Measurements from ENCODE around the gene IYD. TPM values are rescaled to one million over a fixed set of nuclear protein-coding genes. Genes with fewer than 3 reads are reported as not detected.
A peak's percentile ranks its signal among the peaks of the same experiment; 100 is the strongest.

Gene IYD
- total RNA-seq, 1 donor: not detected

GRCh38 chr6:150380256-150380655, 11.4 kb downstream of the IYD start:
- Histone ChIP-seq H2AFZ (ENCODE audit: low read length) (peak overlapping the region; percentile 30), H3K4me1 (ENCODE audit: insufficient read depth, low read length) (peaks cover 13% of the 10 kb centered on the region), H3K4me3 (ENCODE audit: insufficient read depth, low read length) (no peak overlapping the region), H3K79me2 (ENCODE audit: insufficient read depth, low read length) (no peaks in the 10 kb centered on the region), H3K27me3 (ENCODE audit: insufficient read depth, low read length) (no peaks in the 10 kb centered on the region), H4K20me1 (ENCODE audit: insufficient read depth, low read length) (no peaks in the 10 kb centered on the region), H3K36me3 (ENCODE audit: insufficient read depth, low read length) (no peaks in the 10 kb centered on the region), H3K4me2 (ENCODE audit: insufficient read depth, low read length) (no peak overlapping the region), H3K9me3 (ENCODE audit: low read depth, low read length) (no peaks in the 10 kb centered on the region), H3K27ac (ENCODE audit: low read depth, low read length) (no peak overlapping the region)
- no peak for DNase-seq (ENCODE audit: insufficient read length, low spot score, missing footprints)
- no peak for TF ChIP-seq CTCF (IDR thresholded peaks at IDR 0.05; ENCODE audit: extremely low read depth, low read depth, low read length)

- no peaks in the 10 kb centered on the region for H4K20me1 ChIP-seq (ENCODE audit: insufficient read depth, low read length)
- no peaks in the 10 kb centered on the region for H3K9me3 ChIP-seq (ENCODE audit: low read depth, low read length)
- no peaks in the 10 kb centered on the region for H3K79me2 ChIP-seq (ENCODE audit: insufficient read depth, low read length)
- peak overlapping the region; percentile 11 for H2AFZ ChIP-seq (ENCODE audit: low read length)
- H3K4me1 ChIP-seq (ENCODE audit: insufficient read depth, low read length): peaks cover 10% of the 10 kb centered on the region
- no peak for DNase-seq (ENCODE audit: insufficient read length, low spot score, missing footprints)
- H3K27ac ChIP-seq (ENCODE audit: low read depth, low read length): no peak overlapping the region
- H3K27me3 ChIP-seq (ENCODE audit: insufficient read depth, low read length): no peaks in the 10 kb centered on the region
- H3K4me3 ChIP-seq (ENCODE audit: insufficient read depth, low read length): no peak overlapping the region
- H3K36me3 ChIP-seq (ENCODE audit: insufficient read depth, low read length): no peaks in the 10 kb centered on the region
- TF ChIP-seq CTCF (IDR thresholded peaks at IDR 0.05; ENCODE audit: extremely low read depth, low read depth, low read length): no peak
- no peak overlapping the region for H3K4me2 ChIP-seq (ENCODE audit: insufficient read depth, low read length)
Measured at GRCh38 chr6:150382171-150382570, 13.4 kb downstream of the IYD start.

- H2AFZ ChIP-seq (ENCODE audit: low read length): no peak overlapping the region
- H3K9me3 ChIP-seq (ENCODE audit: low read depth, low read length): no peaks in the 10 kb centered on the region
- no peak for TF ChIP-seq CTCF (IDR thresholded peaks at IDR 0.05; ENCODE audit: extremely low read depth, low read depth, low read length)
- H3K4me2 ChIP-seq (ENCODE audit: insufficient read depth, low read length): no peak overlapping the region
- H3K27ac ChIP-seq (ENCODE audit: low read depth, low read length): no peak overlapping the region
- H3K79me2 ChIP-seq (ENCODE audit: insufficient read depth, low read length): no peaks in the 10 kb centered on the region
- H3K27me3 ChIP-seq (ENCODE audit: insufficient read depth, low read length): no peaks in the 10 kb centered on the region
- no peak for DNase-seq (ENCODE audit: insufficient read length, low spot score, missing footprints)
- no peaks in the 10 kb centered on the region for H3K4me1 ChIP-seq (ENCODE audit: insufficient read depth, low read length)
- H4K20me1 ChIP-seq (ENCODE audit: insufficient read depth, low read length): no peaks in the 10 kb centered on the region
- no peaks in the 10 kb centered on the region for H3K36me3 ChIP-seq (ENCODE audit: insufficient read depth, low read length)
- no peak overlapping the region for H3K4me3 ChIP-seq (ENCODE audit: insufficient read depth, low read length)
Measured at GRCh38 chr6:150391414-150391813, 22.6 kb downstream of the IYD start.

- no peak overlapping the region for H2AFZ ChIP-seq (ENCODE audit: low read length)
- H3K4me2 ChIP-seq (ENCODE audit: insufficient read depth, low read length): no peak overlapping the region
- no peak for TF ChIP-seq CTCF (IDR thresholded peaks at IDR 0.05; ENCODE audit: extremely low read depth, low read depth, low read length)
- H3K27me3 ChIP-seq (ENCODE audit: insufficient read depth, low read length): no peaks in the 10 kb centered on the region
- no peak for DNase-seq (ENCODE audit: insufficient read length, low spot score, missing footprints)
- no peaks in the 10 kb centered on the region for H3K36me3 ChIP-seq (ENCODE audit: insufficient read depth, low read length)
- no peaks in the 10 kb centered on the region for H4K20me1 ChIP-seq (ENCODE audit: insufficient read depth, low read length)
- no peaks in the 10 kb centered on the region for H3K9me3 ChIP-seq (ENCODE audit: low read depth, low read length)
- H3K4me3 ChIP-seq (ENCODE audit: insufficient read depth, low read length): no peak overlapping the region
- H3K27ac ChIP-seq (ENCODE audit: low read depth, low read length): no peak overlapping the region
- no peaks in the 10 kb centered on the region for H3K4me1 ChIP-seq (ENCODE audit: insufficient read depth, low read length)
- no peaks in the 10 kb centered on the region for H3K79me2 ChIP-seq (ENCODE audit: insufficient read depth, low read length)
Measured at GRCh38 chr6:150391890-150392289, 23.1 kb downstream of the IYD start.

Data from osteoblast (primary cell).